Stimulated activated CD4-positive, alpha-beta T cell treated with anti-CD3 and anti-CD28 coated beads, Interleukin-4, amount 100 ng/mL, for 24 hours (primary cell): ENCODE measurements around the gene MYH10.

Source experiments
- DNase-seq: peaks from one replicate; pipeline ENCODE4 v3.0.0-alpha.2; 2020

Gene MYH10

GRCh38 chr17:8468127-8468526, 162.4 kb downstream of the MYH10 start:
- no peak for DNase-seq

- no peak for DNase-seq
Observed at GRCh38 chr17:8467527-8467926, 163.0 kb downstream of the MYH10 start.

GRCh38 chr17:8466873-8467272, 163.7 kb downstream of the MYH10 start:
- no peak for DNase-seq

DNA sequence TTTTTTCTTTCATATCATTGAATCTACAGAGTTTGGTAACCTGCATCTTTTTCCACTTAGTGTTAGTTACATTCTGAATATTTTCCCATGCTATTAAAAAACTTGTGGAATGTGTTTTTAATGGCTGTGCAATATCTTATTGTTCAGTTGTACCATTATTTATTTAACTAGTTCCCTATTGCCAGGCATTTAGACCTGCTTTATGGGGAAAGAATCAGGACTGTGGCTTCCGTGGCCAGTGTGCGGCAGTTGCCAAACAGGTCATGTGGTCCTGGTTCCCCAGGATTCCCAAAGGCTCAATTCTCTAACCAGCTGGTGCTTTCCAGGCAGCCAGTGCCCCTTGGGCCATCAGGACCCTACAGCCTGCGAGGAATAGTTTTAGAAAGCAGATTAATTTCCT, 164.1 kb downstream of the MYH10 start:
- DNase-seq, result no peak

DNA sequence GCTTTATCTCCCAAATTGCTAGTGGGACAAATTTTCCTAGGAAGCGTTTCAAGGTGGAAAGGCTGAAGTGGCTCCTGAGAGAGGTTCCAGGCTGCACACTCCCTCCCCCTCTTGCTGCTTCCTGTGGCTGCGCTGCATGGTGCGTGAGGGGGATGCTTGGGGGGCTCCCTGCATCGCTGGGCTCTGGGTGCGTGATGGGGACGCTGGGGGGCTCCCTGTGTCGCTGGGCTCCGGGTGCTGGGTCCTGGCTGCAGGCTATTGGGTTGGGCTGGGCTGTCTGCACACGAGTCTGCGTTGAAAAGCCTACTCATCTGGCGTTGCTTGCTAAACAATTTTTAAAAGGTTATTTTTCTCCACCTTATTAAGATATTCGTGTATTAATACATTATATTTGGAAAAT, 164.8 kb downstream of the MYH10 start:
- DNase-seq, result no peak

DNA sequence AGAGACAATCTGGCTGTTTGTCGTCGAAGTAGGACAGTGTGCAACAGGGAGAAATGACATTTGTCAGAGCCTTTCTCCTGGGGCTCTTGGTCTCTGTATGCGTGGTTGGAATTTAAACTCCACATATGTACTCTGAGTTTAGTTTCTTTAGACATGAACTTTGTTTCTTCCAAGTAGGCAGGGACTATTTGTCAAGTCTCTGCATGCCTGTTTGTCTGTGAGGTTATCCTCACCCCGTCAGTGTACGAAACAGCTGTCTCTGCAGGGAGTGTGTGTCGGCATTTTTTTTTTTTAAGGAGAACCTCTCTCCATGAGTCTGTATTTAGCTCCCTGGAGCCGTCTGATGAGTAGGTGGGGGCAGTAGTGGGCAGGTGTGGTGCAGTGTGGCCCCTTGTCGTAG, 165.2 kb downstream of the MYH10 start:
- no peak for DNase-seq

- DNase-seq, result no peak
Observed at GRCh38 chr17:8464941-8465340, 165.6 kb downstream of the MYH10 start.

- no peak for DNase-seq
Observed at GRCh38 chr17:8463099-8463498, 167.4 kb downstream of the MYH10 start.

GRCh38 chr17:8462564-8462963, 168.0 kb downstream of the MYH10 start:
- no peak for DNase-seq

GRCh38 chr17:8459831-8460230, 170.7 kb downstream of the MYH10 start:
- DNase-seq, result no peak

DNA sequence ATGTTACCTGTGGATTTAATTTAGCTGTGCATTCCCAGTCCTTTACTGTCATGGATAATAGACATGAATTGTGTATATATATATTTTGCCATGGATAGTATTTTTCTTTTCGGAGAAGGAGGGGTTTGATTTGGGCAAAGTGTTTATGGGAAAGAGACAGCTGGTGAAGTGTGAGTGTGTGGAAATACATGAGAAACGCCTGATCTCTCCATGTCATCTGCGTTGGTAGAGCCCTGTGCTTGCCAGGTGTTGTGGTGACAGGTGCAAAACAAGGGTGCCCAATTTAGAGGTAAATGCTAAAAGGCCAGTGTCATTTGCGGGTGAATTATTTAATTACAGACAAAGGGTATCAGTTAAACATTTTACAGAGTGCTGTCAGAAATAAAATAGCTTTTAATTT, 171.4 kb downstream of the MYH10 start:
- no peak for DNase-seq

- no peak for DNase-seq
Observed at GRCh38 chr17:8458128-8458527, 172.4 kb downstream of the MYH10 start.

DNA sequence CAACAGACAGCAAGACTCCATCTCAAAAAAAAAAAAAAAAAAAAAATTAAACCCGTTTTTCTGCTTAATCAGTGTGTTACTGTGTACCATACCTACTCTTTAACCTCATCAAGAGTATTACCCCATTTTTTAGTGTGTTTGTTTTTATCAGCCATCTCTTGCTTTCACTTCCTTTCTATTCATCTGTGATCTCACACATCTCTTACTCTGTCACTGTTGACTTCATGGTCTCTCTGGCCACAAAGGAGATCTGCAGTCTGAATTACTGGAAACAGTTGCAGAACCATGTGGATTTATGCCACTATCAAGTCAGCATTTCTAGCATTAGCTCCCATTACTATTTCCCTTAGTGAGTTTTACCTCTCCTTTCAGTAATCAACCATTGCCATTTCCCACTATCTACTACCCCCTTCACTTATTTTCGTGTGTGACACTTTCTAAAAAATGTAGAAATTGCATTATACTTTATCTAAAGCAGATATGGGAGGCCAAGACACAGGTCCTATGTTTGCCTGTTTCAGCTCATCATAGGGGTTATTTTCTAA, 174.8 kb downstream of the MYH10 start:
- no peak for DNase-seq

GRCh38 chr17:8453326-8453725, 177.2 kb downstream of the MYH10 start:
- DNase-seq, result no peak

DNA sequence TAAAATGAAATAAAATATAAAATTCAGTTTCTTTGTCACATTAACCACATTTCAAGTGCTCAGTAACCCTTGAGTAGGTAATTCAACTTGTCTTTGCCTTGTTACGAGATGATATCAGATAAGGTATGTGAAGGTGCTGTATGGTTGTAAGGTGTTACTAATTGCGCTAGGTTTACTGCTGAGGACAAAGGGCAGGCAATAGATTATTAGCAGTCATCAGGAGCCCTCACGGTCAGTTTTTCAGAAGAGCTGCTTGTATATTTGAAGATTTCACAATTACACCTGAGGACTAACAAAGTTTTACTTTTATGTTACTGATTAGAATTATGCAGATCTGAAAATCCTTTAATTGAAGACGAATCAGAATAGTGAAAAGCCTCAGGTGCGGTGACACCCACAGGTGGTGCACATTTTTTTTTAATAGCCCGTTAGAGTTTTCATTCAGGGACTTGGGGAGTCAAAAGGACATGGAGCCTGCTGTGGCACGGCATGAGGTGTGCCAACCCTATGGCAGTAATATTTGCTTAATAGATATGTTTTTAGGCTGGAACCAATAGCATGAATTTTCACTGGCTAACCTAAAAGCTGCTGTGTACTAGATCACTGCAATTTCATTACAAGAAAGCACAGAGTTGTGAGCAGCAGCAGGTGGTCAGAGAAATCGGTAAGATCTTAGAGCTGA, 178.5 kb downstream of the MYH10 start:
- DNase-seq, result no peak

DNA sequence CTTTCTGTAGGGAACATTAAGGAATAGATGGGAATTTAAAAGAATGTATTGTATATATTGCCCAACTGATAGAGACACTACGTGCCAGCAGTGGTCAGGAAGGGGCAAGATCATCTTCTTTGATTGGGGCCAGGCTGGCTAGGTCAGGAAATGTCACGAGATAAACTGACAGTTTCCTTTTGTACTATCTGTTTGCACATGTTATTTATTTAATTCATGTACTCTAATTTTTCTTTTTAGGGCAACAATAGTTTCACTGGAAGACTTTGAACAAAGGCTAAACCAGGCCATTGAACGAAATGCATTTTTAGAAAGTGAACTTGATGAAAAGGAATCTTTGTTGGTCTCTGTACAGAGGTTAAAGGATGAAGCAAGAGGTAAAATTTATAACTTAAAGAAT, 182.2 kb downstream of the MYH10 start:
- no peak for DNase-seq

GRCh38 chr17:8447799-8448198, 182.7 kb downstream of the MYH10 start:
- DNase-seq, result no peak

DNA sequence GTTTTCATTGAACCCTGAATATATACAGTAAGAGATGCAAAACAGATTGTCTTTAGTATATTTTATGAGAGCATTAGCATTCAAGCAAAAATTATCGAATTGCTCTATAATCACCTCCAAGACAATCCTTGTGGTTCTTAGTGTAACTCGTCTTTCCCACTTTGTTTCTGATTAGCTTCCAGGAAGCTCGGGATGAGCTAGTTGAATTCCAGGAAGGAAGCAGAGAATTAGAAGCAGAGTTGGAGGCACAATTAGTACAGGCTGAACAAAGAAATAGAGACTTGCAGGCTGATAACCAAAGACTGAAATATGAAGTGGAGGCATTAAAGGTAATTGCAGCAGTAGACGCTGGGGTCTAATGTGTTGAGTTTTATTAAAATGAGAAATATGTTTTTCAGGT, 185.0 kb downstream of the MYH10 start:
- no peak for DNase-seq

DNA sequence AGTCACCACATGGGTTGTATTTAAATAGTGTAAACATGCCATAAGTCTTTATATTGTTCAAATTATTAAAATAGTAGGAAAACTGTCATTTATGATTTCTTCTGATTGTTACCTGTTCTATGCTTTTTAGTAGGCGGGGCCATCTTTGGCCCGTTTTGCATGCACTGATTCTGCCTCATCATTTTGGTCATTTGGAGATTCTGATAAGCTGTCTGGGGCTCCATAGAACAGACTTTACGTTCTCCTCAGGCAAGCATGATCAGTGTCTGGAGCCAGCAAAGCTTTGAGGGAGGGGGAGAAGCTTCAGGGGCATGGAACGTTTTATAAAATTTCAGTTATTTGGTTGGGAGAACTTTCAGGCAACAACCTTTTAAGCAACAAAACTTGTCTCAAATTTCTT, 186.0 kb downstream of the MYH10 start:
- no peak for DNase-seq

DNA sequence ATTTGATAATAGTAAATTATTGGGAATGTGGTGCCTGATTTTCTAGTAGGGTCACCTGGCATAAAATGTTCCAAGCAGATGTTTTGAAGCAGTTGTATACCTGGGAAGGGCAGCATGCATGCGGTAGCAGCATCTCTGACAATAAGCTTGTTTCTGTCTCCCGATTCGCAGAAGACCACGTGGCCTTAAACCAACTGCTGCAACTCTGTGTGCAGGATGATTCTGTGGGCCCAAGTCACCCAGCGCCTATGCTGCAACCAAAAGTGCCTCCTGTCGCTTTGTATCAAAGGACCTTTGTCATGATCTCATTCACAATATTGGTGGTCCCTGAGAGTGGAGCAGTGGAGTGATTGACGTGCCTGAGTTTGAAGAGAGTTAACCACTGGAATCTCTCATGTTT, 186.8 kb downstream of the MYH10 start:
- no peak for DNase-seq

GRCh38 chr17:8442310-8442709, 188.2 kb downstream of the MYH10 start:
- no peak for DNase-seq

DNA sequence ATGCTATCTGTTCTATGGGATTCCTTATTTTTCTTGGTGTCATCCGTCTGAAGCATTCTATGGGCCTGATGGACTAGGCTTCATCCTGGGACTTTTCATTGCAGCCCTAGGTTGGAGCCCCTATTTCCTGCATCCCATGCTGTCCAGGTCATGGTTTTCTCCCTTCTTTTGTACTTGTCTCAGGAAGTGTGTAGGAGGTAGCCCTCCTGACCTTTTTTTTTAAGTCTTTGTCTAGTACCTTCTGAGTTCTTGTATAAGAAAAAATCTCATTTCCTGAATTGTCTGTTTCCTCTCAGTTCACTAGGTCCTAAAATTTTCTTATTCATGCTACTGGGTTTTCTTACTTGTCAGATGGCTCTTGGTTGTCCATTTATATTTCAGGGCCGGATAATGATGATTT, 188.8 kb downstream of the MYH10 start:
- no peak for DNase-seq

GRCh38 chr17:8439681-8440080, 190.8 kb downstream of the MYH10 start:
- no peak for DNase-seq

GRCh38 chr17:8438441-8438840, 192.1 kb downstream of the MYH10 start:
- no peak for DNase-seq

- DNase-seq, result no peak
Observed at GRCh38 chr17:8436844-8437171, 193.7 kb downstream of the MYH10 start.
